GM21786 (cell line): ENCODE results near the gene MBOAT1.
A peak's percentile ranks its signal among the peaks of the same experiment; 100 is the strongest.
"Not testable (repeated sequence)": the region's sequence is repeated elsewhere in the genome, so short reads cannot be mapped to it uniquely, and the experiment has no call there.

ENCODE experiments used
- ATAC-seq: cut with Tn5 transposase; IDR thresholded peaks from one replicate; pipeline ENCODE4 v1.9.1; 2021; ENCODE audit not compliant: unreplicated experiment

MBOAT1 gene

GRCh38 chr6:20203561-20204511 is 8.4 kb downstream of the MBOAT1 start:
- ATAC-seq, result no peak

DNA sequence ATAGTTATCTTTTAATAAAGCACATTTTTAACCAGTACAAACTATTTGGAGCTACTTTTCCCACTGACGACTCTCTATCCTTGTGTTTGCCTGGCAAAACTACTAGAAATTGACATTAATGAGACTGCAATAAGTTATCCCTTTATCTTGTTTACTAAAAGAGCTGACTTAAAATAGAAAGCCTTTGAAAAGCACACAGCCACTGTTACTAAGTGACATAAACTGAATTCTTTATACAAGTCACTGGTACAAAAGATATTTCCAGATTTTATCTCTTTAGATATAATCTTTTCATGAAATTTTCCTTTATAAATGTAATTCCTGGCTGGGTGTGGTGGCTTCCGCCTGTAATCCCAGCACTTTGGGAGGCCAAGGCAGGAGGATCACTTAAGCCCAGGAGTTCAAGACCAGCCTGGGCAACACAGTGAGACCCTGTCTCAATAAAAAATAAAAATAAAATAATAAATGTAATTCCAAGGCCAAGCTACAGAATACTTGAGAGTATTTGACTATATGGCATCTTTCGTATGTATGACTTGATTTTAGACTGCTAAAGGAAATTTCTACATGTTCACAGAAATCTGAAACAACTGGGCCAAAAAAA is 9.5 kb downstream of the MBOAT1 start:
- ATAC-seq, result no peak

DNA sequence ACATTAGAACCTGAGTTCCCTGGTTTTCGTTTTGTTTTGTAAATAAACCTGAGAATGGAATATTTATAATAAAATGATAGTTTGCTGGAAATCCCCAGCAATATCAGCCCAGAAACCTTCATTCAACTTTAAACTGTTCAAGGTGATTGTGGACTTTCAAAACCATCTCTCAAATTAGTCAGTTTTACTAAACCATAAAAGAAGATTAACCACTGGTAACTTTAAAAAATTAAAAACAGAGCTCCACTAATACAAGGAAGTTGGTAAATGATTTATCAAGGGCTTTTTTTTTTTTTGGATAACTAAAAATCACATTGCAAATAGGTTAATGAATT is 10.0 kb downstream of the MBOAT1 start:
- ATAC-seq, result no peak

GRCh38 chr6:20200761-20201630 is 11.3 kb downstream of the MBOAT1 start:
- no peak for ATAC-seq

DNA sequence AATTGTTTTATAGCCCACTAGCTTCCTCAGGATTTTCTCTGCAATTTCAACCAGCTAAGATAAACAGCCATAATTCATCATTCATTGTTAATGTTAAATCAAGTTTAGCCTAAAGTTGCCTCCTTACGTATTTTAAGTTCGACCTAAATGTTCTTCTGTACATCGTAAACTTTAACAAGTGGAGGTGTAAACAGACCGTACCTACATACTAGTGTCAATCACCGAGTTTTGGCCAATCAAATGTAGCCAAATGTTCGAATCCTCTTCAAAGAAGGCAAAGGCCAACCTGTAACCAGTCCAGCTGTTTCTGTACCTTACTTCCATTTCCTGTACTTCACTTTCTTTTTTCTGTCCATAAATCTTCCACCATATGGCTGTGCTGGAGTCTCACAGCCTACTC is 13.5 kb downstream of the MBOAT1 start:
- no peak for ATAC-seq

GRCh38 chr6:20198156-20198774 is 14.0 kb downstream of the MBOAT1 start:
- no peak for ATAC-seq

DNA sequence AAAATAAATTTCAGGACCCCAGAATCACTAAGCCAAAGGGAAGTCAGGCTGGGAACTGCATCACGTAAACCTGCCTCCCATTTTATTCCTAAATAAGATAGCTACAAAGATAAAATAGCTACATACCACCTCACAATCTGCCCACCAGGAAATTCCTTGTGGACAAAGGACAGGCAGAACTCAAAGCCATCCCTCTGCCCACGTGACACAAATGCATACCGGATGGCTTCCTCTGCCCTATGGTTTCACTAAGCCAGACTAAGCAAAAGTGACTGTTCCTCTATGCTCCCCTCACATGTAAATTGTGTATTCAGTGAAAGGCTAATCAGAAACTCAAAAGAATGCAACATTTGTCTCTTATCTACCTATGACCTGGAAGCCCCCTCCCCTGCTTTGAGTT is 15.0 kb downstream of the MBOAT1 start:
- no peak for ATAC-seq

GRCh38 chr6:20192625-20193024 is 19.6 kb downstream of the MBOAT1 start:
- no peak for ATAC-seq

DNA sequence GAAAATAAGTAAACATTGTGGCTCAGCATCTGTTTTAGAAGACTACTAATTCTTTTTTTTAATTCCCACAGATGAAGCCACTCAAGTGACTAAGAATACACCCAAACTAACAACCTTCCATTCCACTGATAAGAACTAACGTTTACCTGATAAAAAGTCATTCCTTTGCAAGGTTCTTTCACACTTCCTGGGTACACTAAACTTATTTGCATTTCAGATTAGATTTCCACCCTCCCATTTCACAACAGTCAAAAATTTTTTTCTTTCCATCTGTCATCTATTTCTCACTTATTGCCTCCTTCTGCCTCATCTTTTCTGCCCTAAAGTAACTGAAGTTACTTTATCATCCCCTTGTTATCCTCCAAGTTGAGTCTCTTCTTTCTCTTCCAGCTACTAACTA is 20.3 kb downstream of the MBOAT1 start:
- ATAC-seq, result no peak

GRCh38 chr6:20188630-20189075 is 23.6 kb downstream of the MBOAT1 start:
- ATAC-seq, result no peak

DNA sequence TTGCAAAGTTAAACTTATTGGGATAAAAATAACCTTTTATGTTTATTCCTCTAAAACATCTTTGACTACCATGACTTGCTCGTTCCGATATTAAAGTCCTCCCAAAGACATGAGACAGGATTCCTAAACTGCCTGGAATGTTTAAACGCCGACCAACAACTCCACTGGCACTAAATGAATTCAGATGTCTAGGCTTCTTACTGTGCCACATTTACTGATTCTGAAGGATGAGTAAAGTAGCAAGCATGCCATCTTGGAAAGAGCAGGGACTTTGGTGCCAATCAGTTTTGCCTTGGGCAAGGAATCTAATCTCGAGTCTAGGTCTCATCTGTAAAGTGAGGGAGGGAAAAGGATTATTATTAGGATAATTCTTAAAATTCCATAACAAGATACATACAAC is 25.3 kb downstream of the MBOAT1 start:
- ATAC-seq, result no peak

DNA sequence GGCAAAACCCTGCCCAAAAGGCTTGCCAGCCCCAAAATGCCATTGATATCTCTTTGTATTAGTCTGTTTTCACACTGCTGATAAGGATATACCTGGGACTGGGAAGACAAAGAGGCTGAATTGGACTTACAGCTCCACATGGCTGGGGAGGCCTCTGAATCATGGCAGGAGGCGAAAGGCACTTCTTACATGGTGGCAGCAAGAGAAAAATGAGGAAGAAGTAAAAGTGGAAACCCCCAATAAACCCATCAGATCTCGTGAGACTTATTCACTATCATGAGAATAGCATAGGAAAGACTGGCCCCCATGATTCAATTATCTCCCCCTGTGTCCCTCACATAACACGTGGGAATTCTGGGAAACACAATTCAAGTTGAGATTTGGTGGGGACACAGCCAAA is 28.6 kb downstream of the MBOAT1 start:
- ATAC-seq, result no peak

GRCh38 chr6:20182926-20183521 is 29.2 kb downstream of the MBOAT1 start:
- no peak for ATAC-seq

GRCh38 chr6:20182069-20182468 is 30.2 kb downstream of the MBOAT1 start:
- ATAC-seq, result no peak

DNA sequence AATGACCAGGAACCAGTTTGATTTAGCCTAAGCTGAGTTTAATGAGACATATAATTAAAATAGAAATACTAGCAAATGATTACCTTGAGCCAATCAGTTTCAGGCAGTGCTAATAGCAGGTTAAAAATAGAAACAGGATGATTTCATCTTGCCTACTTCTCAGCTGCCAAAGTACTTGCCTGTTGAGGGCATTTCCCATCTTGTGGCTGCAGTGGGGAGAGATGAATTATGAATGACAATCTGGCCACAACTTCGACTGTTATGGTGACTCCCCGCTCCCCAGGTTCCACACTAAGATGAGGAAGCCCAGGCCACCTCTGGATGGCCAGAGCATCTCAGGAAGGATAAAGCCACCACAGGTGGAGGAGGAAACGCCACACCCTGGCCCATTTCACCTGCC is 31.3 kb downstream of the MBOAT1 start:
- peak; percentile 86 for ATAC-seq

DNA sequence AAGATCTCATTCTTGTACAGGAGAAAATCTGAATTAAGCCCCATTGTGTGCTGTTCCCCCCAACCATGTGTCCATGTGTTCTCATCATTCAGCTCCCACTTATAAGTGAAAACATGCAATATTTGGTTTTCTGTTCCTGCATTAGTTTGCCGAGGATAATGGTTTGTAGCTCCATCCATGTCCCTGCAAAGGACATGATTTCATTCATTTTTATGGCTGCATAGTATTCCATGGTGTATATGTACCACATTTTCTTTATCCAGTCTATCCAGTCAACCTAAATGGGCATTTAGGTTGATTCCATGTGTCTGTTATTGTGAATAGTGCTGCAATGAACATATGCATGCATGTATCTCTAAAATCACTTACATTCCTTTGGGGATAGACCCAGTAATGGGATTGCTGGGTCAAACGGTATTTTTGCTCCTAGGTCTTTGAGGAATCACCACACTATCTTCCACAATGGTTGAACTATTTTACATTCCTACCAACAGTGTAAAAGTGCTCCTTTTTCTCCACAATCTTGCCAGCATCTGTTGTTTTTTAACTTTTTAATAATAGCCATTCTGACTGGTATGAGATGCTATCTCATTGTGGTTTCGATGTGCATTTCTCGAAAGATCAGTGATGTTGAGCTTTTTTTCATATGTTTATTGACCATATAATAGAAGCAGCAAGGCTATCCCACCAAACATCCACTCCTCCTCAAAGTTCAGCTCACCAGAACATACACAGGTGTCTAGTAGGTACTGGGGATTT is 32.8 kb downstream of the MBOAT1 start:
- not testable (repeated sequence) for ATAC-seq

- ATAC-seq, result no peak
Observed at GRCh38 chr6:20178327-20178726, 33.9 kb downstream of the MBOAT1 start.

DNA sequence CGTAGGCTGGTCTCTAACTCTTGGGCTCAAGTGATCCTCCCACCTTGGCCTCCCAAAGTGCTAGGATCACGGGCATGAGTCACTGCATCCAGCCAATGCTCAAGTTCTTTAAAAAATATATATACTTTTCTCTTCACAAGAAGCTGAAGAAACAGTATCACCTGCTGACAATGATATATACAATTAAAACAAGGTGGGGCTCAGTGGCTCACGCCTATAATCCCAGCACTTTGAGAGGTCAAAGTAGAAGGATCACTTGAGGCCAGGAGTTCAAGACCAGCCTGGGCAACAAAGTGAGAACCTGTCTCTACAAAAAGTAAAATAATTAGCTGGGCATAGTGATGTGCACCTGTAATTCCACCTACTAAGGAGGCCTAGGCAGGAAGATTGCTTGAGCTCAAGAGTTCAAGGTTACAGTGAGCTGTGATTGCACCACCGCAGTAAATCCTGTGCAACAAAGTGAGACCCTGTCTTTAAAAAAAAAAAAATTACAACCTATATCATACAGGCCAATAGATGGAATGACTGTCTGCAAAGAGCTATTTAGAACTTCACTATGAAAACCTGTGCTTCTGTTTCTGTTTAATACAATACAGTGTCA is 36.4 kb downstream of the MBOAT1 start:
- ATAC-seq, result no peak
